Naive thymus-derived CD8-positive, alpha-beta T cell (primary cell): Measurements from ENCODE around the gene PPP1R7. TPM values are rescaled to one million over a fixed set of nuclear protein-coding genes. Genes with fewer than 3 reads are reported as not detected.

Experiments used
- ATAC-seq, 2 donors: fragments of 150-1000 bp; cut with Tn5 transposase in 1 of 2; sonication (Bioruptor Pico), chemical (Tn5 transposase) in 1 of 2; 1 replicate in 1 of 2; 2 replicates in 1 of 2; pipeline ENCODE4 v1.10.0; 2021; ENCODE audit warnings: mild to moderate bottlenecking in 2 of 2, moderate library complexity in 2 of 2
- POLR2A ChIA-PET: fragments of 350-600 bp; sonication (Branson Sonifier 250); formaldehyde crosslinking; loops from one replicate; lab custom pipeline; 2021; ENCODE audit warnings: antibody characterized with exemption; lab: Charles Lee
- DNase-seq, 10 donors: peaks; one replicate each; pipeline versions ENCODE4 v3.0.0 to v3.0.0-alpha.2; 2020 to 2022
- H3K27ac Mint-ChIP-seq, 10 donors: one replicate each; pipeline ENCODE4 v1.8.0; 2020 to 2022; ENCODE audit warnings: mild to moderate bottlenecking in 10 of 10, mixed read lengths in 10 of 10, moderate library complexity in 4 of 10, inconsistent platforms in 1 of 10
- H3K27me3 Mint-ChIP-seq, 5 donors: one replicate each; pipeline ENCODE4 v1.8.0; 2021 to 2022; ENCODE audit warnings: mixed read lengths in 5 of 5
- H3K36me3 Mint-ChIP-seq, 3 donors: one replicate each; pipeline ENCODE4 v1.8.0; 2020 to 2022; ENCODE audit warnings: mixed read lengths in 3 of 3, mild to moderate bottlenecking in 2 of 3, inconsistent platforms in 1 of 3
- H3K4me1 Mint-ChIP-seq, 4 donors: one replicate each; pipeline ENCODE4 v1.8.0; 2021 to 2022; ENCODE audit warnings: mixed read lengths in 4 of 4
- H3K4me3 Mint-ChIP-seq, 10 donors: one replicate each; pipeline ENCODE4 v1.8.0; 2020 to 2022; ENCODE audit warnings: mild to moderate bottlenecking in 10 of 10, mixed read lengths in 10 of 10, moderate library complexity in 6 of 10, inconsistent platforms in 1 of 10
- H3K9me3 Mint-ChIP-seq, 9 donors: one replicate each; pipeline ENCODE4 v1.8.0; 2020 to 2022; ENCODE audit warnings: mixed read lengths in 9 of 9, mild to moderate bottlenecking in 3 of 9, inconsistent platforms in 1 of 9, moderate library complexity in 1 of 9
- polyA plus RNA-seq, 3 donors: library from polyadenylated mRNA; unstranded; fragments of 300-500 nt; fragmentation: Illumina TruSeq; gene quantifications; one replicate each; pipeline ENCODE4 v1.2.3, GENCODE V29; 2021
- total RNA-seq, 8 experiments: library from RNA in 2 of 8; stranded (reverse) in 2 of 8; gene quantifications; one replicate each; pipeline ENCODE4 v1.2.3 and lab custom pipeline; 2021 to 2026

PPP1R7 gene
- total and polyA plus RNA-seq, 5 experiments from 2014 or later, result 60.4 to 115 (median 109) TPM

GRCh38 chr2:241157841-241158545 lies 7.7 kb downstream of the PPP1R7 start:
- POLR2A ChIA-PET, result interaction anchor here (0.6 kb wide), 1 partner anchor 54 kb away, joined by 3 read pairs; no protein-coding TSS in a partner anchor
- Mint-ChIP-seq H3K36me3 (peaks cover 0 to 64% (median 3%) of the 10 kb centered on the region in 3 donors), H3K27ac (peak overlapping the region in 6 of 10 donors; percentile 25 to 75 (median 34)), H3K4me1 (peaks cover 8 to 14% (median 13%) of the 10 kb centered on the region in 4 donors), H3K27me3 (no peaks in the 10 kb centered on the region), H3K4me3 (no peak overlapping the region), H3K9me3 (no peaks in the 10 kb centered on the region)
- ATAC-seq (no peak), DNase-seq (no peak)

GRCh38 chr2:241158546-241158900 lies 8.3 kb downstream of the PPP1R7 start:
- POLR2A ChIA-PET, result no interaction called here
- Mint-ChIP-seq H3K9me3 (no peaks in the 10 kb centered on the region), H3K4me1 (peaks cover 7 to 14% (median 12%) of the 10 kb centered on the region in 4 donors), H3K4me3 (no peak overlapping the region), H3K36me3 (peaks cover 0 to 64% (median 3%) of the 10 kb centered on the region in 3 donors), H3K27me3 (no peaks in the 10 kb centered on the region), H3K27ac (peak overlapping the region in 2 of 10 donors; percentile 28 to 36)
- DNase-seq, result no peak
- no peak for ATAC-seq

DNA sequence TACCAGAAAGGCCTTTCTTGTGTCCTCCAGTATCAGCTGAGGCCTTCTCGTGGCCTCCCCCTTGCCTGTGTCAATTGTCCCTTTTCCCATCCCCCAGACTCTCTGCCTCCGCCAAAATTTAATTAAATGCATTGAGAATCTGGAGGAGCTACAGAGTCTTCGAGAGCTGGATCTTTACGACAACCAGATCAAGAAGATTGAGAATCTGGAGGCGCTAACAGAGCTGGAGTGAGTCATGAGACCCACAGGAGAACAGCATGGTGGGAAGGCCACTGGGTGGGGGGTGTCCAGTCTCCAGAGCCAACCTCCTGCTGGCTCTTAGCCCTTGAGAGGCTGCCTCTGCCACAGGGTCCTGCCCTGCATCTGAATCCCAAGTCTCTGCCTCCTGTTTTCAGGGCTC lies 8.8 kb downstream of the PPP1R7 start:
- POLR2A ChIA-PET, result no interaction called here
- Mint-ChIP-seq H3K4me3 (no peak overlapping the region), H3K27ac (peak overlapping the region in 4 of 10 donors; percentile 7 to 66 (median 46)), H3K36me3 (peaks cover 0 to 67% (median 3%) of the 10 kb centered on the region in 3 donors), H3K9me3 (no peaks in the 10 kb centered on the region), H3K27me3 (no peaks in the 10 kb centered on the region), H3K4me1 (peaks cover 7 to 14% (median 11%) of the 10 kb centered on the region in 4 donors)
- no peak for DNase-seq
- no peak for ATAC-seq

- H3K27me3 Mint-ChIP-seq, result no peaks in the 10 kb centered on the region
- DNase-seq (no peak), ATAC-seq (no peak)
- H3K4me3 Mint-ChIP-seq, result no peak overlapping the region
- H3K27ac Mint-ChIP-seq, result peak overlapping the region in 1 of 10 donors; percentile 15
- H3K36me3 Mint-ChIP-seq, result peaks cover 0 to 63% (median 7%) of the 10 kb centered on the region in 3 donors
- POLR2A ChIA-PET, result no interaction called here
- peaks cover 7 to 14% (median 11%) of the 10 kb centered on the region in 4 donors for H3K4me1 Mint-ChIP-seq
- H3K9me3 Mint-ChIP-seq, result no peaks in the 10 kb centered on the region
Observed at GRCh38 chr2:241160318-241160717, 10.1 kb downstream of the PPP1R7 start.

GRCh38 chr2:241161646-241162281 lies 11.5 kb downstream of the PPP1R7 start:
- ATAC-seq (no peak), DNase-seq (no peak)
- Mint-ChIP-seq H3K27ac (peak overlapping the region in 1 of 10 donors; percentile 45), H3K27me3 (no peaks in the 10 kb centered on the region), H3K4me3 (no peak overlapping the region), H3K36me3 (peaks cover 0 to 77% (median 11%) of the 10 kb centered on the region in 3 donors), H3K4me1 (peaks cover 5 to 14% (median 9%) of the 10 kb centered on the region in 4 donors), H3K9me3 (no peaks in the 10 kb centered on the region)
- POLR2A ChIA-PET, result no interaction called here

GRCh38 chr2:241163601-241164118 lies 13.4 kb downstream of the PPP1R7 start:
- ATAC-seq (no peak), DNase-seq (no peak)
- Mint-ChIP-seq H3K4me3 (no peak overlapping the region), H3K4me1 (peaks cover 0 to 5% (median 2%) of the 10 kb centered on the region in 4 donors), H3K27ac (peak overlapping the region in 1 of 10 donors; percentile 52), H3K36me3 (peaks cover 6 to 79% (median 18%) of the 10 kb centered on the region in 3 donors), H3K27me3 (no peaks in the 10 kb centered on the region), H3K9me3 (no peaks in the 10 kb centered on the region)
- POLR2A ChIA-PET, result interaction anchor here (1.0 kb wide), 1 partner anchor 51 kb away, joined by 4 read pairs; no protein-coding TSS in a partner anchor

DNA sequence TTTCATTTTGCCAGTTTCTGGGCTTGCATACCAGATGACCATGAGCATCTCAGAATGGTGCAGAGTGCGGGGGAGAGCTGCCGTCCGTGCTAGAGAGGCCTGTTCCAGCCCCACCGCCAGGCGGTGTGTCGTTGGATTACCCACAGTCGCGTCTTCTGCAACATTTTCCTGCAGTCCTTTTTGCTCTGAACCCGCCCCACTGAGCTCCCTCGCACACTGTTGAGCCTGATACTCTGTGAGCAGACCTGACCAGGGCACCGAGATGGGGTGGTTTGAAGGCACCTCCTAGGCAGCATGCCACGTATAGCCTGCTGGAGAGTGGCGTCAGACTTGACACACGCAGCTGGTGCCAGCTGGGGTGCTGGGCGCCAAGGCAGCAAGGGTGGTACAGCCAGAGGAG lies 18.1 kb downstream of the PPP1R7 start:
- H3K9me3 Mint-ChIP-seq, result peaks cover 3 to 18% (median 9%) of the 10 kb centered on the region in 9 donors
- peaks cover 0 to 1% (median 0%) of the 10 kb centered on the region in 4 donors for H3K4me1 Mint-ChIP-seq
- no peaks in the 10 kb centered on the region for H3K27me3 Mint-ChIP-seq
- no peak for DNase-seq
- H3K27ac Mint-ChIP-seq, result no peak overlapping the region
- no peak for ATAC-seq
- no peak overlapping the region for H3K4me3 Mint-ChIP-seq
- H3K36me3 Mint-ChIP-seq, result peaks cover 31 to 87% (median 48%) of the 10 kb centered on the region in 3 donors
- POLR2A ChIA-PET, result interaction anchor here (1.1 kb wide), 1 partner anchor 66 kb away, joined by 4 read pairs; the partner anchor contains the start of gene MTERF4

GRCh38 chr2:241173557-241173956 lies 23.3 kb downstream of the PPP1R7 start:
- POLR2A ChIA-PET, result no interaction called here
- no peaks in the 10 kb centered on the region for H3K27me3 Mint-ChIP-seq
- H3K36me3 Mint-ChIP-seq, result peaks cover 25 to 87% (median 47%) of the 10 kb centered on the region in 3 donors

GRCh38 chr2:241177526-241178334 lies 27.5 kb downstream of the PPP1R7 start:
- Mint-ChIP-seq H3K4me1 (peaks cover 0 to 7% (median 3%) of the 10 kb centered on the region in 4 donors), H3K36me3 (peaks cover 0 to 80% (median 26%) of the 10 kb centered on the region in 3 donors), H3K27ac (no peak overlapping the region), H3K27me3 (no peaks in the 10 kb centered on the region), H3K9me3 (peaks cover 0 to 2% (median 0%) of the 10 kb centered on the region in 9 donors), H3K4me3 (no peak overlapping the region)
- no peak for DNase-seq
- no peak for ATAC-seq
- POLR2A ChIA-PET, result no interaction called here

More at GRCh38 chr2:241173557-241173956, 23.3 kb downstream of the PPP1R7 start:
- Mint-ChIP-seq H3K9me3 (peaks cover 3 to 18% (median 9%) of the 10 kb centered on the region in 9 donors), H3K4me3 (no peak overlapping the region), H3K27ac (peak overlapping the region in 3 of 10 donors; percentile 42 to 76 (median 42)), H3K4me1 (peaks cover 0 to 7% (median 4%) of the 10 kb centered on the region in 4 donors)
- ATAC-seq (no peak), DNase-seq (no peak)

DNA sequence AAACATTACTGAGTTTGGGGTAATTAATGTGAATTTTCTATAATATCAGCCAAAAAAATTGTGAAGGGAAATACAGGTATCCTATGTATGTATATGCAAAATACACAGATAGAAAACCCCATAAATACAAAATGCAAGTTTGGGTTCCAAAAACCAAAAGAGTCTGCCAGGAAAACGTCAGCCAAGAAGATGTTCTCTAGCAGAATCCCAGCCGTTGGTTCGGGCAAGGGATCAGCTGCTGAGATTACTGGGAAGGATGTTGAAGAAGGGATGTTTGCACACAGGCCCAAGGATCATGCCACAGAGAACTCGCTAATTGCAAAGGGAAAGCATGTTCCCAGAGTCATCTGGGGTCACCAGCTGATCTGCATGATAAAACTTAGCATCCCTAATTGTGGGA lies 28.7 kb downstream of the PPP1R7 start:
- DNase-seq, result no peak
- POLR2A ChIA-PET, result interaction anchor here (0.7 kb wide), 1 partner anchor 70 kb away, joined by 7 read pairs; no protein-coding TSS in a partner anchor
- H3K36me3 Mint-ChIP-seq, result peaks cover 0 to 77% (median 21%) of the 10 kb centered on the region in 3 donors

GRCh38 chr2:241179899-241180298 lies 29.6 kb downstream of the PPP1R7 start:
- Mint-ChIP-seq H3K4me3 (no peak overlapping the region), H3K27me3 (no peaks in the 10 kb centered on the region), H3K36me3 (peaks cover 0 to 72% (median 19%) of the 10 kb centered on the region in 3 donors), H3K9me3 (no peaks in the 10 kb centered on the region), H3K4me1 (no peaks in the 10 kb centered on the region), H3K27ac (peak overlapping the region in 1 of 10 donors; percentile 19)
- no peak for DNase-seq
- no peak for ATAC-seq
- POLR2A ChIA-PET, result no interaction called here

More for the DNA sequence above, 28.7 kb downstream of the PPP1R7 start:
- Mint-ChIP-seq H3K27me3 (no peaks in the 10 kb centered on the region), H3K4me3 (no peak overlapping the region), H3K27ac (no peak overlapping the region), H3K9me3 (no peaks in the 10 kb centered on the region), H3K4me1 (peaks cover 0 to 2% (median under 1%) of the 10 kb centered on the region in 4 donors)
- no peak for ATAC-seq

- H3K27ac Mint-ChIP-seq, result no peak overlapping the region
- H3K9me3 Mint-ChIP-seq, result no peaks in the 10 kb centered on the region
- H3K36me3 Mint-ChIP-seq, result peaks cover 0 to 69% (median 14%) of the 10 kb centered on the region in 3 donors
- DNase-seq (no peak), ATAC-seq (no peak)
- H3K4me1 Mint-ChIP-seq, result no peaks in the 10 kb centered on the region
- H3K27me3 Mint-ChIP-seq, result no peaks in the 10 kb centered on the region
- H3K4me3 Mint-ChIP-seq, result no peak overlapping the region
- POLR2A ChIA-PET, result no interaction called here
Observed at GRCh38 chr2:241180495-241180894, 30.2 kb downstream of the PPP1R7 start.
